ENCODE results near the gene BAHCC1.
"Not testable (repeated sequence)": the region's sequence is repeated elsewhere in the genome, so short reads cannot be mapped to it uniquely, and the experiment has no call there.

The BAHCC1 gene

GRCh38 chr17:81394921-81395599, at the start of gene BAHCC1:
Gene BAHCC1, plus strand, starts transcription at chr17:81395457. Its CDS starts 4,283 bp downstream, at chr17:81399740.
- peak; percentile 86 for DNase-seq

- peak; percentile 96 for DNase-seq
Measured at GRCh38 chr17:81346090-81346907, 49.0 kb upstream of the BAHCC1 start.

- DNase-seq = no peak
Measured at GRCh38 chr17:81346908-81347349, 48.3 kb upstream of the BAHCC1 start.

GRCh38 chr17:81347437-81347836, 47.8 kb upstream of the BAHCC1 start:
- no peak for DNase-seq

GRCh38 chr17:81348097-81349055, 46.9 kb upstream of the BAHCC1 start:
- DNase-seq = no peak

GRCh38 chr17:81349397-81350319, 45.6 kb upstream of the BAHCC1 start:
- no peak for DNase-seq

- DNase-seq = no peak
Measured at GRCh38 chr17:81350320-81350890, 44.9 kb upstream of the BAHCC1 start.

GRCh38 chr17:81351329-81352052, 43.8 kb upstream of the BAHCC1 start:
- DNase-seq = not testable (repeated sequence)

- DNase-seq = not testable (repeated sequence)
Measured at GRCh38 chr17:81352056-81352455, 43.2 kb upstream of the BAHCC1 start.

GRCh38 chr17:81354252-81354953, 40.9 kb upstream of the BAHCC1 start:
- no peak for DNase-seq

GRCh38 chr17:81354954-81355347, 40.3 kb upstream of the BAHCC1 start:
- DNase-seq = no peak

GRCh38 chr17:81359218-81359617, 36.0 kb upstream of the BAHCC1 start:
- DNase-seq = no peak

GRCh38 chr17:81362001-81362400, 33.3 kb upstream of the BAHCC1 start:
- DNase-seq = not testable (repeated sequence)

GRCh38 chr17:81364278-81365147, 30.7 kb upstream of the BAHCC1 start:
- no peak for DNase-seq

GRCh38 chr17:81365148-81365600, 30.1 kb upstream of the BAHCC1 start:
- no peak for DNase-seq

GRCh38 chr17:81365601-81366585, 29.4 kb upstream of the BAHCC1 start:
- no peak for DNase-seq

GRCh38 chr17:81366648-81367047, 28.6 kb upstream of the BAHCC1 start:
- no peak for DNase-seq

GRCh38 chr17:81367171-81367570, 28.1 kb upstream of the BAHCC1 start:
- DNase-seq = no peak
